Breast epithelium (tissue), 3 donors: ENCODE measurements around the gene SRRM4.

Source experiments
- POLR2A ChIP-seq: fragments of 450-650 bp; IDR thresholded peaks from one replicate; pipeline ENCODE4 v1.6.1; 2016; ENCODE audit warnings: antibody characterized with exemption, mild to moderate bottlenecking, moderate library complexity
- POLR2AphosphoS5 ChIP-seq, 3 donors: sonication (generic); formaldehyde crosslinking; IDR thresholded peaks; one replicate each; pipeline ENCODE4 v1.6.1; 2017; ENCODE audit warnings: antibody characterized with exemption in 3 of 3
- TF ChIP-seq, protein P1 (sequence below), 3 donors: fragments of 450-650 bp; IDR thresholded peaks; one replicate each; pipeline ENCODE4 v1.5.1; 2016 to 2017; ENCODE audit warnings: antibody characterized with exemption in 3 of 3, mild to moderate bottlenecking in 3 of 3, moderate library complexity in 3 of 3

GRCh38 chr12:119129827-119130434 lies 148.6 kb downstream of the SRRM4 start:
- TF ChIP-seq POLR2AphosphoS5 (IDR thresholded peaks at IDR 0.05) (no peak), POLR2A (no peak)
- TF ChIP-seq, protein P1, sequence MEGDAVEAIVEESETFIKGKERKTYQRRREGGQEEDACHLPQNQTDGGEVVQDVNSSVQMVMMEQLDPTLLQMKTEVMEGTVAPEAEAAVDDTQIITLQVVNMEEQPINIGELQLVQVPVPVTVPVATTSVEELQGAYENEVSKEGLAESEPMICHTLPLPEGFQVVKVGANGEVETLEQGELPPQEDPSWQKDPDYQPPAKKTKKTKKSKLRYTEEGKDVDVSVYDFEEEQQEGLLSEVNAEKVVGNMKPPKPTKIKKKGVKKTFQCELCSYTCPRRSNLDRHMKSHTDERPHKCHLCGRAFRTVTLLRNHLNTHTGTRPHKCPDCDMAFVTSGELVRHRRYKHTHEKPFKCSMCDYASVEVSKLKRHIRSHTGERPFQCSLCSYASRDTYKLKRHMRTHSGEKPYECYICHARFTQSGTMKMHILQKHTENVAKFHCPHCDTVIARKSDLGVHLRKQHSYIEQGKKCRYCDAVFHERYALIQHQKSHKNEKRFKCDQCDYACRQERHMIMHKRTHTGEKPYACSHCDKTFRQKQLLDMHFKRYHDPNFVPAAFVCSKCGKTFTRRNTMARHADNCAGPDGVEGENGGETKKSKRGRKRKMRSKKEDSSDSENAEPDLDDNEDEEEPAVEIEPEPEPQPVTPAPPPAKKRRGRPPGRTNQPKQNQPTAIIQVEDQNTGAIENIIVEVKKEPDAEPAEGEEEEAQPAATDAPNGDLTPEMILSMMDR (IDR thresholded peaks at IDR 0.05) = no peak
